Stomach (tissue), 9 donors: ENCODE data around the gene CCDC180. TPM values are rescaled to one million over a fixed set of nuclear protein-coding genes. Genes with fewer than 3 reads are reported as not detected.

Experiments
- DNase-seq, 2 donors: peaks; one replicate each; pipeline versions ENCODE4 v3.0.0 to v3.0.0-alpha.2; 2013 to 2019
- H3K27ac ChIP-seq, 5 donors: fragments of 200-600 bp in 4 of 5; sonication (generic) in 4 of 5; one replicate each; pipeline ENCODE4 v1.5.1; 2013 to 2019; ENCODE audit warnings: mild to moderate bottlenecking in 1 of 5, moderate library complexity in 1 of 5
- H3K27me3 ChIP-seq, 3 donors: fragments of 200-600 bp; sonication (generic); one replicate each; pipeline ENCODE4 v1.5.1; 2017 to 2019; ENCODE audit warnings: mixed run types in 1 of 3
- H3K36me3 ChIP-seq, 4 donors: fragments of 200-600 bp; sonication (generic); 1 replicate in 3 of 4; 2 replicates in 1 of 4; pipeline ENCODE4 v1.5.1; 2016 to 2019
- H3K4me1 ChIP-seq, 4 donors: fragments of 200-600 bp; sonication (generic); one replicate each; pipeline ENCODE4 v1.5.1; 2016 to 2019
- H3K4me3 ChIP-seq, 4 donors: fragments of 200-600 bp; sonication (generic) in 3 of 4; one replicate each; pipeline ENCODE4 v1.5.1; 2016 to 2019; ENCODE audit warnings: mild to moderate bottlenecking in 1 of 4
- H3K9me3 ChIP-seq, 4 donors: fragments of 200-600 bp; sonication (generic); one replicate each; pipeline ENCODE4 v1.5.1; 2016 to 2019
- EP300 ChIP-seq: sonication (generic); formaldehyde crosslinking; IDR thresholded peaks from one replicate; pipeline ENCODE4 v1.6.1; 2017; ENCODE audit warnings: antibody characterized with exemption
- POLR2A ChIP-seq, 4 donors: fragments of 450-650 bp; IDR thresholded peaks; one replicate each; pipeline ENCODE4 v1.6.1; 2016; ENCODE audit warnings: antibody characterized with exemption in 4 of 4, control low read depth in 2 of 4, mild to moderate bottlenecking in 1 of 4, moderate library complexity in 1 of 4
- POLR2AphosphoS5 ChIP-seq, 3 donors: sonication (generic); formaldehyde crosslinking; IDR thresholded peaks; one replicate each; pipeline ENCODE4 v1.6.1; 2016; ENCODE audit warnings: antibody characterized with exemption in 3 of 3
- WGBS, 5 donors: extraction: QIAGEN DNeasy Blood & Tissue Kit in 3 of 5; methylation state at CpG; one replicate each; pipeline versions ENCODE4 v1.1.5 to v1.1.7; 2013 to 2018; 5-methylcytosine and 5-hydroxymethylcytosine counted together
- intact Hi-C: fragments of 100-400 bp; cut with DNase I; formaldehyde crosslinking; loops from one replicate; pipeline ENCODE4 v1.15.1; 2023; ENCODE audit warnings: low total_unique reads
- polyA plus RNA-seq, 3 donors: library from polyadenylated mRNA; stranded (reverse); fragments of 200-250 nt; gene quantifications; one replicate each; pipeline ENCODE4 v1.2.3, GENCODE V29; 2013
- total RNA-seq, 5 donors: library from RNA; depleted of rRNA; stranded (reverse); fragments of >200 nt; gene quantifications; one replicate each; pipeline versions ENCODE4 v1.1.0 to v1.2.3, GENCODE V29; 2014 to 2016
- TF ChIP-seq, protein P1 (sequence below), 7 experiments: fragments of 450-650 bp in 4 of 7; fragments of 200-600 bp in 3 of 7; sonication (generic) in 3 of 7; IDR thresholded peaks; one replicate each; pipeline ENCODE4 v1.5.1; 2016 to 2019; ENCODE audit warnings: antibody characterized with exemption in 7 of 7, control low read depth in 2 of 7, mild to moderate bottlenecking in 1 of 7
- donor health status: healthy with polysubstance abuse.
- donor health status: Bipolar disorder and iron deficiency.
- donor health status: healthy.

CCDC180 gene
- total and polyA plus RNA-seq, 8 donors = 1.7 to 16.5 (median 6.0) TPM

DNA sequence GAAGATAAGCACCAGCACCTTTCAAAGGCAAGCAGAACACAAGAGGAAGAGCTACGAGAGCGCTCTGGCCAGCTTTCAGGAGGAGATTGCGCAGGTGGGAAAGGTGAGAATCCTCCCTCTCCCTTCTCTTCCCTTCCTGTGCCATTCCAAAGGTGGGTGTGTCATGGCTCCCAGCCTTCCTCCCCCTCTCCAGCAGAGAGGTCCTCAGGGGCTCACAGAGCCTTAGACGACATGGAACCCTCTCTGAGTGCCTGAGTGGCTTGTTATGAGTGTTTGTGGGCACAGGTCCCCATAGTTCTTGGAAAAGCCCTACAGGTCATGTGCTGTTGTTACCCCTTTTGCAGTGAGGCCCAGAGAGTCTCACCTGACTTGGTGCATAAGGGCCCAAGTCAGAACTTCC is 5.8 kb downstream of the CCDC180 start:
- no peaks in the 10 kb centered on the region for H3K27me3 ChIP-seq
- H3K9me3 ChIP-seq = no peaks in the 10 kb centered on the region
- no peaks in the 10 kb centered on the region for H3K4me1 ChIP-seq
- WGBS, 5 donors = 83 to 92% (median 89%) methylated on average over 4 of the region's 4 CpGs
- DNase-seq = no peak
- H3K36me3 ChIP-seq = peaks cover 12 to 91% (median 86%) of the 10 kb centered on the region in 4 donors
- H3K27ac ChIP-seq = no peak overlapping the region
- intact Hi-C loops = no loop called here
- TF ChIP-seq EP300 = no peak
- TF ChIP-seq POLR2AphosphoS5 (IDR thresholded peaks at IDR 0.05) = no peak
- TF ChIP-seq POLR2A (IDR thresholded peaks at IDR 0.05) = no peak
- TF ChIP-seq, protein P1, sequence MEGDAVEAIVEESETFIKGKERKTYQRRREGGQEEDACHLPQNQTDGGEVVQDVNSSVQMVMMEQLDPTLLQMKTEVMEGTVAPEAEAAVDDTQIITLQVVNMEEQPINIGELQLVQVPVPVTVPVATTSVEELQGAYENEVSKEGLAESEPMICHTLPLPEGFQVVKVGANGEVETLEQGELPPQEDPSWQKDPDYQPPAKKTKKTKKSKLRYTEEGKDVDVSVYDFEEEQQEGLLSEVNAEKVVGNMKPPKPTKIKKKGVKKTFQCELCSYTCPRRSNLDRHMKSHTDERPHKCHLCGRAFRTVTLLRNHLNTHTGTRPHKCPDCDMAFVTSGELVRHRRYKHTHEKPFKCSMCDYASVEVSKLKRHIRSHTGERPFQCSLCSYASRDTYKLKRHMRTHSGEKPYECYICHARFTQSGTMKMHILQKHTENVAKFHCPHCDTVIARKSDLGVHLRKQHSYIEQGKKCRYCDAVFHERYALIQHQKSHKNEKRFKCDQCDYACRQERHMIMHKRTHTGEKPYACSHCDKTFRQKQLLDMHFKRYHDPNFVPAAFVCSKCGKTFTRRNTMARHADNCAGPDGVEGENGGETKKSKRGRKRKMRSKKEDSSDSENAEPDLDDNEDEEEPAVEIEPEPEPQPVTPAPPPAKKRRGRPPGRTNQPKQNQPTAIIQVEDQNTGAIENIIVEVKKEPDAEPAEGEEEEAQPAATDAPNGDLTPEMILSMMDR (IDR thresholded peaks at IDR 0.05) = no peak
- H3K4me3 ChIP-seq = no peak overlapping the region

DNA sequence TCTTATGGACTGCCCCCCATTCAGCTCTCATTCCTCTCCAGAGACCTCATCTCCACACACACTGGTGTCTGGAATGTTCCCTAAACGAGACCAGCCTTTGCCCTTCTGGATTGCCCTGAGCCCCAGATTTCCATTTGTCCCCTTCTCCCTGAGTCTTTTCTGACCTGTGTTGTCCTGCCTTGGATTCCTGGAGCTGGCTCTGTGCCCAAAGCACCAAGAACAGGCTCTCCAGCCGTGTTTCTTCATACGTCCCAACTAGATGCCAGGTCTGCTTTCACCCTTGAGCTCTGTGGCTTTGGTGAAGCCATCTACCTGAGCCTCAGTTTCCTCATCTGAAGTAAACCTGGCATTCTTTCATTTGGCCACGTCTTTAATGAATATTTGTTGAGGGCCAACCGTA is 6.3 kb downstream of the CCDC180 start:
- no peak for TF ChIP-seq POLR2A (IDR thresholded peaks at IDR 0.05)
- TF ChIP-seq, protein P1 (IDR thresholded peaks at IDR 0.05) = no peak
- TF ChIP-seq EP300 = no peak
- no peak for TF ChIP-seq POLR2AphosphoS5 (IDR thresholded peaks at IDR 0.05)
- DNase-seq = no peak
- no peak overlapping the region for H3K27ac ChIP-seq
- no peaks in the 10 kb centered on the region for H3K4me1 ChIP-seq
- no peak overlapping the region for H3K4me3 ChIP-seq
- intact Hi-C loops = no loop called here
- H3K36me3 ChIP-seq = peaks cover 12 to 96% (median 91%) of the 10 kb centered on the region in 4 donors
- 79 to 87% (median 83%) methylated on average over 5 of the region's 5 CpGs for WGBS, 5 donors
- H3K27me3 ChIP-seq = no peaks in the 10 kb centered on the region
- no peaks in the 10 kb centered on the region for H3K9me3 ChIP-seq

DNA sequence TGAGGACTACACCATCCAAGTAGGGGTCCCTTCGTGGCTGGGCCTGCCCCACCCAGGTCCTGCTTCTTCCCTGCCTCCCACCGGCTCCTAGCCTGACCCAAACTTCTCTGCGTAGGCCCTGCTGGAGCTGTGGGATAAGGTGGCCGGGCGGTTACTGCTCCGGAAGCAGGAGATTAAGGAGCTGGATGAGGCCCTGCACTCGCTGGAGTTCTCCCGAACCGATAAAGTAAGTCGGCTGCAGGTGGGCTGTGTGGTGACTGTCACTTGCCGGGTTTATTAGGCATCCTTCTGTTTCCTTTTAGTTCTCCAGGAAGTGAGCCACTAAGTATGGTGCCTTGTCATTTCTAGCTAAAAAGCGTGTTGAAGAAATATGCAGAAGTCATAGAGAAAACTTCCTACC is 7.0 kb downstream of the CCDC180 start:
- no peak overlapping the region for H3K4me3 ChIP-seq
- H3K36me3 ChIP-seq = peaks cover 12 to 100% (median 92%) of the 10 kb centered on the region in 4 donors
- intact Hi-C loops = no loop called here
- H3K27me3 ChIP-seq = no peaks in the 10 kb centered on the region
- no peaks in the 10 kb centered on the region for H3K9me3 ChIP-seq
- TF ChIP-seq, protein P1 (IDR thresholded peaks at IDR 0.05) = no peak
- TF ChIP-seq POLR2A (IDR thresholded peaks at IDR 0.05) (no peak), POLR2AphosphoS5 (IDR thresholded peaks at IDR 0.05) (no peak), EP300 (no peak)
- DNase-seq = no peak
- no peak overlapping the region for H3K27ac ChIP-seq
- H3K4me1 ChIP-seq = no peaks in the 10 kb centered on the region
- WGBS, 5 donors = 90 to 97% (median 94%) methylated on average over 12 of the region's 12 CpGs

DNA sequence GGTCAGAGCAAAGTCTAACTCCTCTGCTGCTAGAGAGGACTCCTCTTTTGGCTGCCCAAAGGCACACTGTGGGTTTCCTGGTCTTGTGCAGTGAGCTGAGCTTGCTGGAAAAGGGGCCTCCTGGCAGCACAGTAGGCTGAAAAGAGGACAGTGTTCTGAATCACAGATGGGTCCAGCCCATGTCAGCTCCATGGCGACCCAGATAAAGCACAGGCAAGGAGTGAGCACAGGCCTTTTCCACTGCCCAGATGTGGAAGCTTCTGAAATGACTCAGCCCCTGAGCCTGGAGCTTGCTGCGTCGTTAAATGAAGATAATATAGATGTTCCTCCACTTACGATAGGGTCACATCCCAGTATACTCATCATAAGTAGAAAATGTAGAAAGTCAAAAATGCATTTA is 8.1 kb downstream of the CCDC180 start:
- Histone ChIP-seq H3K36me3 (peaks cover 12 to 99% (median 92%) of the 10 kb centered on the region in 4 donors), H3K4me3 (no peak overlapping the region), H3K4me1 (no peaks in the 10 kb centered on the region), H3K9me3 (no peaks in the 10 kb centered on the region), H3K27ac (no peak overlapping the region), H3K27me3 (no peaks in the 10 kb centered on the region)
- TF ChIP-seq POLR2A (IDR thresholded peaks at IDR 0.05) (no peak), POLR2AphosphoS5 (IDR thresholded peaks at IDR 0.05) (no peak), EP300 (no peak)
- TF ChIP-seq, protein P1 (IDR thresholded peaks at IDR 0.05) = no peak
- no peak for DNase-seq
- intact Hi-C loops = no loop called here
- WGBS, 5 donors = 80 to 98% (median 96%) methylated on average over 4 of the region's 4 CpGs
